GM12892 (cell line): ENCODE results near the gene TNFRSF12A.
"Not testable (repeated sequence)": the region's sequence is repeated elsewhere in the genome, so short reads cannot be mapped to it uniquely, and the experiment has no call there.

Source experiments
- DNase-seq: peaks from one replicate; pipeline ENCODE4 v3.0.0; 2011; ENCODE audit not compliant: insufficient read length
- FAIRE-seq: peaks from 2 replicates; lab custom pipeline; 2011; peaks lifted over from hg19 to GRCh38; lab: Jason Lieb, UNC
- POLR2A ChIP-seq: IDR thresholded peaks from 2 replicates; pipeline ENCODE4 v1.6.1; 2011; ENCODE audit warnings: low read depth, low read length, control low read depth
- POLR2AphosphoS5 ChIP-seq: IDR thresholded peaks from 2 replicates; pipeline ENCODE4 v1.6.1; 2011; ENCODE audit warnings: low read depth, low read length, control low read depth
- TAF1 ChIP-seq: IDR thresholded peaks from 2 replicates; pipeline ENCODE4 v1.6.1; 2011; ENCODE audit warnings: low read depth, mild to moderate bottlenecking, control low read depth, low read length, borderline replicate concordance

TNFRSF12A gene

GRCh38 chr16:3068487-3068886, 48.3 kb downstream of the TNFRSF12A start:
- TF ChIP-seq TAF1 (no peak), POLR2AphosphoS5 (no peak), POLR2A (no peak)
- no peak for FAIRE-seq

GRCh38 chr16:3069146-3069545, 49.0 kb downstream of the TNFRSF12A start:
- not testable (repeated sequence) for FAIRE-seq, DNase-seq

More at GRCh38 chr16:3068487-3068886, 48.3 kb downstream of the TNFRSF12A start:
- no peak for DNase-seq

GRCh38 chr16:3070608-3071111, 50.5 kb downstream of the TNFRSF12A start:
- TF ChIP-seq TAF1: no peak
- DNase-seq: no peak
- FAIRE-seq: no peak

GRCh38 chr16:3071655-3072054, 51.5 kb downstream of the TNFRSF12A start:
- TF ChIP-seq POLR2AphosphoS5 (no peak), TAF1 (no peak), POLR2A (no peak)
- FAIRE-seq: no peak
- DNase-seq: no peak
